Measurements from ENCODE around the gene CFAP74. TPM values are rescaled to one million over a fixed set of nuclear protein-coding genes. Genes with fewer than 3 reads are reported as not detected.
A peak's percentile ranks its signal among the peaks of the same experiment; 100 is the strongest.

The CFAP74 gene
- total and polyA plus RNA-seq, 2 of the 13 experiments (the other 11 are each of a cell fraction or from before 2014, with no cell fraction given) = 0.27 to 0.62 TPM

GRCh38 chr1:1899266-1899966 is 104.2 kb downstream of the CFAP74 start (continued):
- TF ChIP-seq, protein P1, sequence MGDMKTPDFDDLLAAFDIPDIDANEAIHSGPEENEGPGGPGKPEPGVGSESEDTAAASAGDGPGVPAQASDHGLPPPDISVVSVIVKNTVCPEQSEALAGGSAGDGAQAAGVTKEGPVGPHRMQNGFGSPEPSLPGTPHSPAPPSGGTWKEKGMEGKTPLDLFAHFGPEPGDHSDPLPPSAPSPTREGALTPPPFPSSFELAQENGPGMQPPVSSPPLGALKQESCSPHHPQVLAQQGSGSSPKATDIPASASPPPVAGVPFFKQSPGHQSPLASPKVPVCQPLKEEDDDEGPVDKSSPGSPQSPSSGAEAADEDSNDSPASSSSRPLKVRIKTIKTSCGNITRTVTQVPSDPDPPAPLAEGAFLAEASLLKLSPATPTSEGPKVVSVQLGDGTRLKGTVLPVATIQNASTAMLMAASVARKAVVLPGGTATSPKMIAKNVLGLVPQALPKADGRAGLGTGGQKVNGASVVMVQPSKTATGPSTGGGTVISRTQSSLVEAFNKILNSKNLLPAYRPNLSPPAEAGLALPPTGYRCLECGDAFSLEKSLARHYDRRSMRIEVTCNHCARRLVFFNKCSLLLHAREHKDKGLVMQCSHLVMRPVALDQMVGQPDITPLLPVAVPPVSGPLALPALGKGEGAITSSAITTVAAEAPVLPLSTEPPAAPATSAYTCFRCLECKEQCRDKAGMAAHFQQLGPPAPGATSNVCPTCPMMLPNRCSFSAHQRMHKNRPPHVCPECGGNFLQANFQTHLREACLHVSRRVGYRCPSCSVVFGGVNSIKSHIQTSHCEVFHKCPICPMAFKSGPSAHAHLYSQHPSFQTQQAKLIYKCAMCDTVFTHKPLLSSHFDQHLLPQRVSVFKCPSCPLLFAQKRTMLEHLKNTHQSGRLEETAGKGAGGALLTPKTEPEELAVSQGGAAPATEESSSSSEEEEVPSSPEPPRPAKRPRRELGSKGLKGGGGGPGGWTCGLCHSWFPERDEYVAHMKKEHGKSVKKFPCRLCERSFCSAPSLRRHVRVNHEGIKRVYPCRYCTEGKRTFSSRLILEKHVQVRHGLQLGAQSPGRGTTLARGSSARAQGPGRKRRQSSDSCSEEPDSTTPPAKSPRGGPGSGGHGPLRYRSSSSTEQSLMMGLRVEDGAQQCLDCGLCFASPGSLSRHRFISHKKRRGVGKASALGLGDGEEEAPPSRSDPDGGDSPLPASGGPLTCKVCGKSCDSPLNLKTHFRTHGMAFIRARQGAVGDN (CRISPR knock-in tag; IDR thresholded peaks at IDR 0.05) = peak; percentile 59
- TF ChIP-seq ZNF362 (CRISPR knock-in tag; IDR thresholded peaks at IDR 0.05; ENCODE audit: borderline replicate concordance) = 0 out of 2 replicates have a peak, but pooled peaks have one; percentile 36
- TF ChIP-seq HMG20A (CRISPR knock-in tag; IDR thresholded peaks at IDR 0.05; ENCODE audit: borderline replicate concordance) = no peak
- TF ChIP-seq MED1 (CRISPR knock-in tag; IDR thresholded peaks at IDR 0.05) = 0 out of 2 replicates have a peak, but pooled peaks have one; percentile 25
- TF ChIP-seq ATRX (CRISPR knock-in tag; IDR thresholded peaks at IDR 0.05; ENCODE audit: borderline replicate concordance) = no peak
- peak; percentile 28; the same call in 1 of the 2 replicates for TF ChIP-seq SALL1 (CRISPR knock-in tag; IDR thresholded peaks at IDR 0.05)
- no peak for TF ChIP-seq U2AF1 (optimal IDR thresholded peaks at IDR 0.05; ENCODE audit: low read depth, low read length)
- TF ChIP-seq PITX1 (CRISPR knock-in tag; IDR thresholded peaks at IDR 0.05) = 0 out of 2 replicates have a peak, but pooled peaks have one; percentile 42
- TF ChIP-seq PCBP1 (IDR thresholded peaks at IDR 0.05; ENCODE audit: borderline replicate concordance, low read depth, low read length) = 0 out of 2 replicates have a peak, but pooled peaks have one; percentile 54
- TF ChIP-seq ZBTB7A (CRISPR knock-in tag; IDR thresholded peaks at IDR 0.05) = 0 out of 2 replicates have a peak, but pooled peaks have one; percentile 23
- TF ChIP-seq, protein P2, sequence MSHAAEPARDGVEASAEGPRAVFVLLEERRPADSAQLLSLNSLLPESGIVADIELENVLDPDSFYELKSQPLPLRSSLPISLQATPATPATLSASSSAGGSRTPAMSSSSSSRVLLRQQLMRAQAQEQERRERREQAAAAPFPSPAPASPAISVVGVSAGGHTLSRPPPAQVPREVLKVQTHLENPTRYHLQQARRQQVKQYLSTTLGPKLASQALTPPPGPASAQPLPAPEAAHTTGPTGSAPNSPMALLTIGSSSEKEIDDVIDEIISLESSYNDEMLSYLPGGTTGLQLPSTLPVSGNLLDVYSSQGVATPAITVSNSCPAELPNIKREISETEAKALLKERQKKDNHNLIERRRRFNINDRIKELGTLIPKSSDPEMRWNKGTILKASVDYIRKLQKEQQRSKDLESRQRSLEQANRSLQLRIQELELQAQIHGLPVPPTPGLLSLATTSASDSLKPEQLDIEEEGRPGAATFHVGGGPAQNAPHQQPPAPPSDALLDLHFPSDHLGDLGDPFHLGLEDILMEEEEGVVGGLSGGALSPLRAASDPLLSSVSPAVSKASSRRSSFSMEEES (CRISPR knock-in tag; IDR thresholded peaks at IDR 0.05) = 0 out of 2 replicates have a peak, but pooled peaks have one; percentile 38
- TF ChIP-seq IRF2 (CRISPR knock-in tag; IDR thresholded peaks at IDR 0.05) = 0 out of 2 replicates have a peak, but pooled peaks have one; percentile 40
- no peak for TF ChIP-seq ELF3 (CRISPR knock-in tag; IDR thresholded peaks at IDR 0.05)
- TF ChIP-seq NR2C2 (CRISPR knock-in tag; IDR thresholded peaks at IDR 0.05; ENCODE audit: borderline replicate concordance) = peak; percentile 86
- peak; percentile 31 for TF ChIP-seq ZFX (CRISPR knock-in tag; IDR thresholded peaks at IDR 0.05; ENCODE audit: low read depth)
- TF ChIP-seq XRCC5 (optimal IDR thresholded peaks at IDR 0.05; ENCODE audit: low read length) = peak; percentile 83
- TF ChIP-seq, protein P3, sequence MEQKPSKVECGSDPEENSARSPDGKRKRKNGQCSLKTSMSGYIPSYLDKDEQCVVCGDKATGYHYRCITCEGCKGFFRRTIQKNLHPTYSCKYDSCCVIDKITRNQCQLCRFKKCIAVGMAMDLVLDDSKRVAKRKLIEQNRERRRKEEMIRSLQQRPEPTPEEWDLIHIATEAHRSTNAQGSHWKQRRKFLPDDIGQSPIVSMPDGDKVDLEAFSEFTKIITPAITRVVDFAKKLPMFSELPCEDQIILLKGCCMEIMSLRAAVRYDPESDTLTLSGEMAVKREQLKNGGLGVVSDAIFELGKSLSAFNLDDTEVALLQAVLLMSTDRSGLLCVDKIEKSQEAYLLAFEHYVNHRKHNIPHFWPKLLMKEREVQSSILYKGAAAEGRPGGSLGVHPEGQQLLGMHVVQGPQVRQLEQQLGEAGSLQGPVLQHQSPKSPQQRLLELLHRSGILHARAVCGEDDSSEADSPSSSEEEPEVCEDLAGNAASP (CRISPR knock-in tag; IDR thresholded peaks at IDR 0.05; ENCODE audit: borderline replicate concordance) = peak; percentile 93
- TF ChIP-seq, protein P4, sequence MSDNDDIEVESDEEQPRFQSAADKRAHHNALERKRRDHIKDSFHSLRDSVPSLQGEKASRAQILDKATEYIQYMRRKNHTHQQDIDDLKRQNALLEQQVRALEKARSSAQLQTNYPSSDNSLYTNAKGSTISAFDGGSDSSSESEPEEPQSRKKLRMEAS (IDR thresholded peaks at IDR 0.05) = peak; percentile 51
- no peak for TF ChIP-seq BRD4 (CRISPR knock-in tag; IDR thresholded peaks at IDR 0.05)

Measured in HepG2 (cell line).